HCT116 (cell line): Measurements from ENCODE around the gene LEFTY2. TPM values are rescaled to one million over a fixed set of nuclear protein-coding genes. Genes with fewer than 3 reads are reported as not detected.
"Not testable (repeated sequence)": the region's sequence is repeated elsewhere in the genome, so short reads cannot be mapped to it uniquely, and the experiment has no call there.

Experiments
- ATAC-seq: fragments of 200-7000 bp; cut with Tn5 transposase; 2 replicates; pipeline ENCODE4 v1.9.1; 2020; ENCODE audit warnings: mild to moderate bottlenecking, moderate library complexity
- BruUV-seq: library from RNA; stranded (reverse); fragments of 400-500 nt; replicated peaks from 2 replicates; lab custom pipeline; 2021; lab: Mats Ljungman, UMichigan
- CTCF ChIA-PET: fragments of 300-600 bp; sonication (Branson Sonifier 250); formaldehyde crosslinking; loops from one replicate; lab custom pipeline; 2021; ENCODE audit warnings: antibody characterized with exemption; lab: Charles Lee
- POLR2A ChIA-PET: fragments of 300-600, 350-600 bp; sonication (Branson Sonifier 250); formaldehyde crosslinking; loops from one replicate; lab custom pipeline; 2021; ENCODE audit warnings: antibody characterized with exemption; lab: Charles Lee
- RAD21 ChIA-PET, 2 experiments: fragments of 300-600 bp; sonication (Branson Sonifier 250); formaldehyde crosslinking; loops; one replicate each; lab custom pipeline; 2023; ENCODE audit warnings: low total read pairs in 2 of 2; ENCODE audit not compliant: uncharacterized antibody in 2 of 2, unreplicated experiment in 2 of 2, low non-redundant PET in 1 of 2; lab: Charles Lee
- DNase-seq: peaks from one replicate; pipeline ENCODE4 v3.0.0-alpha.2; 2010; ENCODE audit warnings: low read depth, low spot score
- H2AFZ ChIP-seq: fragments of 200-600 bp; shearing (Covaris generic), sonication (generic); 2 replicates; pipeline ENCODE4 v1.6.1; 2017; ENCODE audit warnings: low read depth, mixed run types, mixed read lengths, antibody characterized with exemption, low read length; ENCODE audit not compliant: poor library complexity, severe bottlenecking
- H3K27ac ChIP-seq: 2 replicates; pipeline ENCODE4 v1.5.1; 2012; ENCODE audit warnings: low read depth, low read length
- H3K27me3 ChIP-seq: fragments of 200-600 bp; sonication (generic); 2 replicates; pipeline ENCODE4 v1.6.1; 2016; ENCODE audit warnings: mixed run types, low read length, mixed read lengths; ENCODE audit not compliant: insufficient read depth
- H3K36me3 ChIP-seq, 2 experiments: fragments of 200-500 bp in 1 of 2; fragments of 200-600 bp in 1 of 2; sonication (Bioruptor generic) in 1 of 2; sonication (generic) in 1 of 2; 2 replicates each; pipeline versions ENCODE4 v1.5.1 to v1.6.1; 2014 to 2016; ENCODE audit warnings: low read length in 2 of 2, inconsistent platforms in 1 of 2, mixed read lengths in 1 of 2, mixed run types in 1 of 2; ENCODE audit not compliant: insufficient read depth in 2 of 2, control insufficient read depth in 1 of 2
- H3K4me1 ChIP-seq, 2 experiments: fragments of 200-600 bp in 1 of 2; sonication (generic) in 1 of 2; 2 replicates each; pipeline versions ENCODE4 v1.5.1 to v1.6.1; 2012 to 2017; ENCODE audit warnings: low read length in 2 of 2, inconsistent platforms in 1 of 2, mild to moderate bottlenecking in 1 of 2, mixed read lengths in 1 of 2, mixed run types in 1 of 2, moderate library complexity in 1 of 2; ENCODE audit not compliant: insufficient read depth in 2 of 2, control insufficient read depth in 1 of 2
- H3K4me2 ChIP-seq: fragments of 200-600 bp; sonication (generic); 2 replicates; pipeline ENCODE4 v1.6.1; 2017; ENCODE audit warnings: mixed run types, low read length, mixed read lengths
- H3K4me3 ChIP-seq, 2 experiments: fragments of 200-600 bp in 1 of 2; sonication (generic) in 1 of 2; replicated peaks in 1 of 2; 2 replicates each; pipeline ENCODE4 v1.5.1; 2011 to 2016; ENCODE audit warnings: low read length in 2 of 2, control low read depth in 1 of 2, low read depth in 1 of 2, mild to moderate bottlenecking in 1 of 2, mixed read lengths in 1 of 2, mixed run types in 1 of 2
- H3K79me2 ChIP-seq: fragments of 200-600 bp; sonication (generic); 2 replicates; pipeline ENCODE4 v1.6.1; 2017; ENCODE audit warnings: mild to moderate bottlenecking, mixed run types, low read length, moderate library complexity, mixed read lengths; ENCODE audit not compliant: insufficient read depth
- H3K9ac ChIP-seq: fragments of 200-600 bp; sonication (generic); 2 replicates; pipeline ENCODE4 v1.6.1; 2016; ENCODE audit warnings: low read length, mixed read lengths
- H3K9me2 ChIP-seq: fragments of 200-600 bp; sonication (generic), shearing (Covaris generic); 2 replicates; pipeline ENCODE4 v1.6.1; 2017; ENCODE audit warnings: mixed run types, mild to moderate bottlenecking, moderate library complexity; ENCODE audit not compliant: insufficient read depth
- H3K9me3 ChIP-seq, 2 experiments: fragments of 200-500 bp in 1 of 2; fragments of 200-600 bp in 1 of 2; sonication (Bioruptor generic) in 1 of 2; sonication (generic) in 1 of 2; 2 replicates each; pipeline ENCODE4 v1.6.1; 2014 to 2017; ENCODE audit warnings: low read length in 2 of 2, mixed read lengths in 2 of 2, inconsistent platforms in 1 of 2, low read depth in 1 of 2, mild to moderate bottlenecking in 1 of 2, mixed run types in 1 of 2, moderate library complexity in 1 of 2; ENCODE audit not compliant: control insufficient read depth in 1 of 2, insufficient read depth in 1 of 2
- H4K20me1 ChIP-seq: fragments of 200-600 bp; sonication (generic), shearing (Covaris generic); 2 replicates; pipeline ENCODE4 v1.6.1; 2017; ENCODE audit warnings: mixed run types, mild to moderate bottlenecking, moderate library complexity; ENCODE audit not compliant: insufficient read depth
- EGR1 ChIP-seq: IDR thresholded peaks from 2 replicates; pipeline ENCODE4 v1.6.1; 2012; ENCODE audit warnings: low read depth
- EZH2 ChIP-seq: fragments of 200-600 bp; sonication (generic); IDR thresholded peaks from 2 replicates; pipeline ENCODE4 v1.6.1; 2017; ENCODE audit warnings: antibody characterized with exemption, mixed run types
- JUND ChIP-seq: IDR thresholded peaks from 2 replicates; pipeline ENCODE4 v1.6.1; 2012
- POLR2AphosphoS5 ChIP-seq: IDR thresholded peaks from 2 replicates; pipeline ENCODE4 v1.6.1; 2011; ENCODE audit warnings: mild to moderate bottlenecking, low read depth, low read length, moderate library complexity
- SIN3A ChIP-seq: IDR thresholded peaks from 2 replicates; pipeline ENCODE4 v1.6.1; 2012; ENCODE audit warnings: low read depth
- TCF7L2 ChIP-seq: IDR thresholded peaks from 2 replicates; pipeline ENCODE4 v1.7.0; 2011; ENCODE audit warnings: borderline replicate concordance, inconsistent platforms; ENCODE audit not compliant: insufficient read depth, insufficient read length; ENCODE audit errors: extremely low read depth
- intact Hi-C: fragments of 100-400 bp; cut with micrococcal nuclease; formaldehyde crosslinking; loops from 2 replicates; pipeline ENCODE4 v1.10.0; 2022
- total RNA-seq: library from RNA; stranded (reverse); gene quantifications from one replicate; pipeline ENCODE4 v1.2.1, GENCODE V29; 2021; ENCODE audit not compliant: unreplicated experiment
- TF ChIP-seq, protein P1 (sequence below): IDR thresholded peaks from 2 replicates; pipeline ENCODE4 v1.6.1; 2011; ENCODE audit warnings: mild to moderate bottlenecking, low read length, moderate library complexity; ENCODE audit not compliant: insufficient replicate concordance; ENCODE audit errors: extremely low read depth
- TF ChIP-seq, protein P2 (sequence below): IDR thresholded peaks from 2 replicates; pipeline ENCODE4 v1.6.1; 2012

LEFTY2 gene
- total RNA-seq, 1 experiment from 2014 or later, result not detected

DNA sequence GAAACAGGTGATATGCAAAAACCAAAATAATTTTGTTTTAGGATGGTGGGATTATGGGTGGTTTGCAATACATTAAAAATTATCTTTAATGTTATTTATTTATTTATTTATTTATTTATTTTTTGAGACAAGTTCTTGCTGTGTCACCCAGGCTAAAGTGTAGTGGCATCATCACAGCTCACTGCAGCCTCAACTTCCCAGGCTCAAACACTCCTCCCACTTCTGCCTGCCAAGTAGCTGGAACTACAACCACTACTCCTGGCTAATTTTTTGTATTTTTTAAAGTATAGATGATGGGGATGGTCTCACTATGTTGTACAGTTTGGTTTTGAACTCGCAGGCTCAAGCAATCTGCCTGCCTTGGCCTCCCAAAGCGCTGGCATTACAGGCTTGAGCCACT, 10.5 kb downstream of the LEFTY2 start:
- POLR2A ChIA-PET, result no interaction called here
- ATAC-seq (no peak), DNase-seq (no peak)
- no peaks in the 10 kb centered on the region for H3K36me3 ChIP-seq
- BruUV-seq, result no TSS peak
- no peak overlapping the region for H3K27ac ChIP-seq
- no peaks in the 10 kb centered on the region for H3K4me1 ChIP-seq
- no peaks in the 10 kb centered on the region for H3K9me2 ChIP-seq
- TF ChIP-seq POLR2AphosphoS5 (no peak), EZH2 (no peak), EGR1 (no peak), JUND (no peak), SIN3A (no peak), TCF7L2 (no peak)
- TF ChIP-seq, protein P1, sequence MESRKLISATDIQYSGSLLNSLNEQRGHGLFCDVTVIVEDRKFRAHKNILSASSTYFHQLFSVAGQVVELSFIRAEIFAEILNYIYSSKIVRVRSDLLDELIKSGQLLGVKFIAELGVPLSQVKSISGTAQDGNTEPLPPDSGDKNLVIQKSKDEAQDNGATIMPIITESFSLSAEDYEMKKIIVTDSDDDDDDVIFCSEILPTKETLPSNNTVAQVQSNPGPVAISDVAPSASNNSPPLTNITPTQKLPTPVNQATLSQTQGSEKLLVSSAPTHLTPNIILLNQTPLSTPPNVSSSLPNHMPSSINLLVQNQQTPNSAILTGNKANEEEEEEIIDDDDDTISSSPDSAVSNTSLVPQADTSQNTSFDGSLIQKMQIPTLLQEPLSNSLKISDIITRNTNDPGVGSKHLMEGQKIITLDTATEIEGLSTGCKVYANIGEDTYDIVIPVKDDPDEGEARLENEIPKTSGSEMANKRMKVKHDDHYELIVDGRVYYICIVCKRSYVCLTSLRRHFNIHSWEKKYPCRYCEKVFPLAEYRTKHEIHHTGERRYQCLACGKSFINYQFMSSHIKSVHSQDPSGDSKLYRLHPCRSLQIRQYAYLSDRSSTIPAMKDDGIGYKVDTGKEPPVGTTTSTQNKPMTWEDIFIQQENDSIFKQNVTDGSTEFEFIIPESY, result no peak
- TF ChIP-seq, protein P2, sequence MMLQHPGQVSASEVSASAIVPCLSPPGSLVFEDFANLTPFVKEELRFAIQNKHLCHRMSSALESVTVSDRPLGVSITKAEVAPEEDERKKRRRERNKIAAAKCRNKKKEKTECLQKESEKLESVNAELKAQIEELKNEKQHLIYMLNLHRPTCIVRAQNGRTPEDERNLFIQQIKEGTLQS, result no peak
- no peaks in the 10 kb centered on the region for H4K20me1 ChIP-seq
- intact Hi-C loops, result no loop called here
- no peaks in the 10 kb centered on the region for H3K9me3 ChIP-seq
- no peaks in the 10 kb centered on the region for H3K79me2 ChIP-seq
- H3K9ac ChIP-seq, result no peak overlapping the region
- no peak overlapping the region for H3K4me2 ChIP-seq
- no peak overlapping the region for H3K4me3 ChIP-seq
- RAD21 ChIA-PET, result no interaction called here
- H3K27me3 ChIP-seq, result no peaks in the 10 kb centered on the region
- CTCF ChIA-PET, result no interaction called here
- H2AFZ ChIP-seq, result no peak overlapping the region

DNA sequence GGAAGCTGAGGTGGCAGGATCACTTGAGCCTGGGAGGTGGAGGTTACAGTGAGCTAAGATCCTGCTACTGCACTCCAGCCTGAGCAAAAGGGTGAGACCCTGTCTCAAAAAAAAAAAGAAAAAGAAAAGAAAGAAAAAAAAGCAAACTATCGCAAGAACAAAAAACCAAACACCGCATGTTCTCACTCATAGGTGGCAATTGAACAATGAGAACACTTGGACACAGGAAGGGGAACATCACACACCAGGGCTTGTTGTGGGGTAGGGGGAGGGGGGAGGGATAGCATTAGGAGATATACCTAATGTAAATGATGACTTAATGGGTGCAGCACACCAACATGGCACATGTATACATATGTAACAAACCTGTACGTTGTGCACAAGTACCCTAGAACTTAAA, 11.6 kb downstream of the LEFTY2 start:
- POLR2A ChIA-PET, H3K27me3 ChIP-seq, DNase-seq, H3K36me3 ChIP-seq, H3K4me2 ChIP-seq, H2AFZ ChIP-seq, H3K9me3 ChIP-seq, CTCF ChIA-PET, H3K4me1 ChIP-seq, ATAC-seq, H3K79me2 ChIP-seq, intact Hi-C loops, BruUV-seq, H3K9ac ChIP-seq, H3K27ac ChIP-seq, RAD21 ChIA-PET, H3K9me2 ChIP-seq, H4K20me1 ChIP-seq, H3K4me3 ChIP-seq: not testable (repeated sequence)
